Psoas muscle (tissue), 8 donors: Measurements from ENCODE around the gene ASXL1. TPM values are rescaled to one million over a fixed set of nuclear protein-coding genes. Genes with fewer than 3 reads are reported as not detected.

ENCODE experiments used
- ATAC-seq, 4 donors: fragments of 200-7000 bp; cut with Tn5 transposase; one replicate each; pipeline ENCODE4 v1.9.1; 2020; ENCODE audit warnings: moderate library complexity in 3 of 4, mild to moderate bottlenecking in 2 of 4
- DNase-seq, 2 donors: peaks; one replicate each; pipeline ENCODE4 v3.0.0-alpha.2; 2020
- H3K27ac ChIP-seq: fragments of 200-600 bp; one replicate; pipeline ENCODE4 v1.8.0; 2022
- H3K27me3 ChIP-seq, 3 donors: fragments of 200-600 bp in 1 of 3; one replicate each; pipeline versions ENCODE4 v1.6.1 to v1.8.0; 2013 to 2022; ENCODE audit warnings: low read length in 2 of 3, mild to moderate bottlenecking in 2 of 3, moderate library complexity in 1 of 3; ENCODE audit not compliant: insufficient read depth in 3 of 3
- H3K36me3 ChIP-seq, 2 donors: fragments of 200-600 bp in 1 of 2; one replicate each; pipeline versions ENCODE4 v1.6.1 to v1.8.0; 2013 to 2022; ENCODE audit warnings: low read depth in 1 of 2, mild to moderate bottlenecking in 1 of 2, moderate library complexity in 1 of 2; ENCODE audit not compliant: insufficient read depth in 1 of 2
- H3K4me1 ChIP-seq: fragments of 200-600 bp; one replicate; pipeline ENCODE4 v1.8.0; 2022
- H3K4me3 ChIP-seq: fragments of 200-600 bp; one replicate; pipeline ENCODE4 v1.8.0; 2022; ENCODE audit warnings: mild to moderate bottlenecking
- H3K9me3 ChIP-seq: fragments of 200-600 bp; one replicate; pipeline ENCODE4 v1.8.0; 2022
- whole genome bisulfite sequencing, 3 donors: extraction: QIAGEN DNeasy Blood & Tissue Kit; methylation state at CpG; one replicate each; pipeline versions ENCODE4 v1.1.6 to v1.1.7; 2013; 5-methylcytosine and 5-hydroxymethylcytosine counted together
- intact Hi-C, 2 donors: fragments of 100-400 bp; cut with DNase I; formaldehyde crosslinking; loops; one replicate each; pipeline versions ENCODE4 v1.11.0 to v1.14.2; 2022
- polyA plus RNA-seq, 3 donors: library from polyadenylated mRNA; stranded (reverse); fragments of 200-250 nt; gene quantifications; one replicate each; pipeline ENCODE4 v1.2.3, GENCODE V29; 2013
- total RNA-seq, 4 donors: library from RNA; stranded (reverse); fragmentation: NEBNext Ultra II Directional in 2 of 4; extraction: Animal tissue kit (Norgen Biotek cat#: 25700) in 2 of 4; gene quantifications; one replicate each; pipeline versions ENCODE4 v1.2.1 to v1.2.4, GENCODE V29; 2021 to 2023
- TF ChIP-seq, protein P1 (sequence below): fragments of 200-600 bp; IDR thresholded peaks from one replicate; pipeline ENCODE4 v1.8.0; 2022; ENCODE audit warnings: antibody characterized with exemption
- donor health status: healthy with polysubstance abuse.
- donor health status: DM: no; HTN: no; CAD: no; lungs with moderate emphysema.
- donor health status: Bipolar disorder and iron deficiency.
- donor health status: healthy.
- donor health status: DM: yes; HTN: yes; CAD: no.
- donor health status: DM: no; HTN: no; CAD: no.
- donor health status: DM: no; HTN: no; CAD: no.
- donor health status: DM: yes; HTN: yes; CAD: no.

The ASXL1 gene
- total and polyA plus RNA-seq, 7 donors = 18.5 to 52.0 (median 23.2) TPM

DNA sequence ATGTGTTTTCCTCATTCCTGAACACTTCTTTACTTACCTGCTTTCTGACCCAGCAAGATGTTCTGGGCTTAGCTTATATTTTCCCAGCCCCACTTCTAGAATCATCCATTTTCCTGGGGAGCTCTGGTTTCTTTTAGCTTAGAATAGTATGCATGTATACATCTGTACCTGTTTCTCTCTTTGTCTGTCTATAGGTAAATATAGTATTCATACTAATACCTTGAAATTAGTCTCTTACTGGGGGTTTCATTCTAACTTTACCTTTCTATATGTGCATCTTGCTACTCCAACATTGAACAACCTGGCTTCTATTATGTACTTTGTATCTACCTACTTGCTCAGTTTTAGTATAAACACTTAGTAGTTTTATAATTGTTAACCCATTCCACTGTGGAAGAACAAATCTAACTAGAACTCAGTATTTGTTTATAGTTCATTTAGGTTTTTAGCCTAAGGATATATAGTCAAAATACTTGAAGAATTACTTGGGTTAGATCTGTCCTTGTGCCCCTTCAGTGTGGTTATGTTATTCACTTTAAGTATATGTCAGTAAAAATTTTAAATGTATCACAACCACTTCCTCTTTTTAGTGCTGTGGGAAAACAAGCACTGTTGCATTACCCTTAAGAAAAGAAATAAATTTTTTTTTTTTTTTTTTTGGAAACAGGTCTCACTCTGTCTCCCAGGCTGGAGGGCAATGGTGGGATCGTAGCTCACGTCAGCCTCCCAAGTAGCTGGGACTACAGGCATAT, 54.0 kb downstream of the ASXL1 start:
- Histone ChIP-seq H3K9me3 (no peaks in the 10 kb centered on the region), H3K36me3 (peaks cover 0 to 15% of the 10 kb centered on the region in 2 donors), H3K4me1 (peaks cover 13% of the 10 kb centered on the region), H3K4me3 (no peak overlapping the region), H3K27me3 (no peaks in the 10 kb centered on the region), H3K27ac (no peak overlapping the region)
- TF ChIP-seq, protein P1, sequence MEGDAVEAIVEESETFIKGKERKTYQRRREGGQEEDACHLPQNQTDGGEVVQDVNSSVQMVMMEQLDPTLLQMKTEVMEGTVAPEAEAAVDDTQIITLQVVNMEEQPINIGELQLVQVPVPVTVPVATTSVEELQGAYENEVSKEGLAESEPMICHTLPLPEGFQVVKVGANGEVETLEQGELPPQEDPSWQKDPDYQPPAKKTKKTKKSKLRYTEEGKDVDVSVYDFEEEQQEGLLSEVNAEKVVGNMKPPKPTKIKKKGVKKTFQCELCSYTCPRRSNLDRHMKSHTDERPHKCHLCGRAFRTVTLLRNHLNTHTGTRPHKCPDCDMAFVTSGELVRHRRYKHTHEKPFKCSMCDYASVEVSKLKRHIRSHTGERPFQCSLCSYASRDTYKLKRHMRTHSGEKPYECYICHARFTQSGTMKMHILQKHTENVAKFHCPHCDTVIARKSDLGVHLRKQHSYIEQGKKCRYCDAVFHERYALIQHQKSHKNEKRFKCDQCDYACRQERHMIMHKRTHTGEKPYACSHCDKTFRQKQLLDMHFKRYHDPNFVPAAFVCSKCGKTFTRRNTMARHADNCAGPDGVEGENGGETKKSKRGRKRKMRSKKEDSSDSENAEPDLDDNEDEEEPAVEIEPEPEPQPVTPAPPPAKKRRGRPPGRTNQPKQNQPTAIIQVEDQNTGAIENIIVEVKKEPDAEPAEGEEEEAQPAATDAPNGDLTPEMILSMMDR = no peak
- DNase-seq = no peak
- no peak for ATAC-seq
- intact Hi-C loops = no loop called here
- 84 to 100% (median 96%) methylated on average over 2 of the region's 2 CpGs for WGBS, 3 donors

GRCh38 chr20:32415494-32415893, 57.4 kb downstream of the ASXL1 start:
- TF ChIP-seq, protein P1 = no peak
- Histone ChIP-seq H3K4me1 (peaks cover 13% of the 10 kb centered on the region), H3K36me3 (peaks cover 0 to 6% of the 10 kb centered on the region in 2 donors), H3K4me3 (no peak overlapping the region), H3K9me3 (no peaks in the 10 kb centered on the region), H3K27ac (no peak overlapping the region), H3K27me3 (no peaks in the 10 kb centered on the region)
- no peak for DNase-seq
- ATAC-seq = no peak
- intact Hi-C loops = no loop called here
- WGBS, 3 donors = 59 to 75% (median 71%) methylated on average over 2 of the region's 2 CpGs

GRCh38 chr20:32416206-32416605, 58.1 kb downstream of the ASXL1 start:
- Histone ChIP-seq H3K27ac (no peak overlapping the region), H3K4me3 (no peak overlapping the region), H3K27me3 (no peaks in the 10 kb centered on the region), H3K36me3 (peaks cover 0 to 5% of the 10 kb centered on the region in 2 donors), H3K9me3 (no peaks in the 10 kb centered on the region), H3K4me1 (peaks cover 13% of the 10 kb centered on the region)
- TF ChIP-seq, protein P1 = no peak
- intact Hi-C loops = no loop called here
- WGBS, 3 donors = 28 to 40% (median 30%) methylated on average over 2 of the region's 2 CpGs
- no peak for DNase-seq
- no peak for ATAC-seq

DNA sequence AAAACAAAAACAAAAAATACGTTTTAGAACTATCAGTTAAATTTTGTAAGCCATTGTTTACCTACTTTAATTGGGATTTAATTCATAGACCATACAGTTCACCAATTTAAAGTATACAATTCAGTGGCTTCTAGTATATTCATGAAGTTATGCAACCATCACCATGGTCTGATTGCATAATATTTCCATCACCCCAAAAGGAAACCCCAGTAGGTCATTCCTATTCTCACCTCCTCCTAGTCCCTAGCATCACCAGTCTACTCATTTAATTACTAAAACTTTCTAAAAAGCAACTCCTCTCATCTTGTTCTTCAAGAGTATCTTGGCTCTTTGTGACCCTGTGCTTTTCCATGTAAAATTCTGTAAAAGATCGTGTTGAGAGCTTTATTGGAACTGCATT, 60.2 kb downstream of the ASXL1 start:
- ATAC-seq (no peak), DNase-seq (no peak)
- Histone ChIP-seq H3K27ac (no peak overlapping the region), H3K4me3 (no peak overlapping the region), H3K36me3 (no peaks in the 10 kb centered on the region), H3K4me1 (peaks cover 13% of the 10 kb centered on the region), H3K27me3 (no peaks in the 10 kb centered on the region), H3K9me3 (no peaks in the 10 kb centered on the region)
- WGBS, 3 donors = 92 to 95% (median 93%) methylated on average over 2 of the region's 2 CpGs
- TF ChIP-seq, protein P1 = no peak
- intact Hi-C loops = no loop called here

- ATAC-seq = no peak
- Histone ChIP-seq H3K27me3 (no peaks in the 10 kb centered on the region), H3K4me3 (no peak overlapping the region), H3K9me3 (no peaks in the 10 kb centered on the region), H3K4me1 (no peaks in the 10 kb centered on the region), H3K27ac (no peak overlapping the region), H3K36me3 (no peaks in the 10 kb centered on the region)
- 47 to 84% (median 69%) methylated on average over 2 of the region's 2 CpGs for WGBS, 3 donors
- intact Hi-C loops = no loop called here
- DNase-seq = no peak
- TF ChIP-seq, protein P1 = no peak
Observed at GRCh38 chr20:32421290-32421689, 63.2 kb downstream of the ASXL1 start.
